RWPE2 (cell line): ENCODE results near the gene FNBP1.

ENCODE experiments used
- ATAC-seq: fragments of 200-7000 bp; cut with Tn5 transposase; 3 replicates; pipeline ENCODE4 v1.9.1; 2021; ENCODE audit warnings: low read depth
- DNase-seq: peaks from one replicate; pipeline ENCODE4 v3.0.0-alpha.2; 2020; ENCODE audit warnings: low spot score
- H3K27ac ChIP-seq: fragments of 450-650 bp; 2 replicates; pipeline ENCODE4 v1.5.1; 2017; ENCODE audit warnings: mild to moderate bottlenecking; ENCODE audit not compliant: poor library complexity, severe bottlenecking
- H3K27me3 ChIP-seq: fragments of 250-450 bp; sonication (Bioruptor Pico); 2 replicates; pipeline ENCODE4 v1.5.1; 2021; ENCODE audit warnings: mild to moderate bottlenecking, moderate library complexity; ENCODE audit not compliant: insufficient read depth, poor library complexity, severe bottlenecking
- H3K36me3 ChIP-seq: fragments of 250-450 bp; sonication (Bioruptor Pico); 2 replicates; pipeline ENCODE4 v1.5.1; 2020; ENCODE audit warnings: low read depth, mild to moderate bottlenecking, moderate library complexity
- H3K4me1 ChIP-seq: fragments of 250-450 bp; sonication (Bioruptor Pico); 2 replicates; pipeline ENCODE4 v1.5.1; 2021; ENCODE audit warnings: mild to moderate bottlenecking, moderate library complexity; ENCODE audit not compliant: insufficient read depth, poor library complexity, severe bottlenecking
- H3K4me3 ChIP-seq: fragments of 250-450 bp; sonication (Bioruptor Pico); 2 replicates; pipeline ENCODE4 v1.5.1; 2021; ENCODE audit warnings: mild to moderate bottlenecking, moderate library complexity; ENCODE audit not compliant: severe bottlenecking
- H3K9me3 ChIP-seq: fragments of 250-450 bp; sonication (Bioruptor Pico); 2 replicates; pipeline ENCODE4 v1.5.1; 2021; ENCODE audit warnings: mild to moderate bottlenecking, moderate library complexity; ENCODE audit not compliant: severe bottlenecking
- CTCF ChIP-seq: fragments of 450-650 bp; IDR thresholded peaks from one replicate; pipeline ENCODE4 v1.5.1; 2017; ENCODE audit warnings: mild to moderate bottlenecking, moderate library complexity; ENCODE audit not compliant: poor library complexity, severe bottlenecking

Gene FNBP1

GRCh38 chr9:129867136-129868022 is 175.6 kb downstream of the FNBP1 start:
- Histone ChIP-seq H3K27me3 (no peaks in the 10 kb centered on the region), H3K4me3 (no peak overlapping the region), H3K36me3 (peaks cover 11% of the 10 kb centered on the region), H3K4me1 (peaks cover 12% of the 10 kb centered on the region), H3K9me3 (no peaks in the 10 kb centered on the region), H3K27ac (no peak overlapping the region)
- no peak for TF ChIP-seq CTCF
- DNase-seq (no peak), ATAC-seq (no peak)

GRCh38 chr9:129866394-129867135 is 176.4 kb downstream of the FNBP1 start:
- H3K4me1 ChIP-seq = peaks cover 12% of the 10 kb centered on the region
- no peaks in the 10 kb centered on the region for H3K27me3 ChIP-seq
- ATAC-seq = no peak
- TF ChIP-seq CTCF = no peak
- H3K9me3 ChIP-seq = no peaks in the 10 kb centered on the region
- no peak overlapping the region for H3K4me3 ChIP-seq
- no peak overlapping the region for H3K27ac ChIP-seq
- DNase-seq = no peak
- H3K36me3 ChIP-seq = peaks cover 11% of the 10 kb centered on the region

- Histone ChIP-seq H3K9me3 (no peaks in the 10 kb centered on the region), H3K27ac (no peak overlapping the region), H3K4me1 (peaks cover 12% of the 10 kb centered on the region), H3K4me3 (no peak overlapping the region), H3K36me3 (peaks cover 11% of the 10 kb centered on the region), H3K27me3 (no peaks in the 10 kb centered on the region)
- ATAC-seq (no peak), DNase-seq (no peak)
- no peak for TF ChIP-seq CTCF
These were observed 177.2 kb downstream of the FNBP1 start for GRCh38 chr9:129865668-129866320.

GRCh38 chr9:129864991-129865647 is 177.9 kb downstream of the FNBP1 start:
- H3K4me3 ChIP-seq = no peak overlapping the region
- H3K27me3 ChIP-seq = no peaks in the 10 kb centered on the region
- DNase-seq (no peak), ATAC-seq (no peak)
- TF ChIP-seq CTCF = no peak
- no peak overlapping the region for H3K27ac ChIP-seq
- H3K4me1 ChIP-seq = peaks cover 12% of the 10 kb centered on the region
- H3K36me3 ChIP-seq = peaks cover 11% of the 10 kb centered on the region
- no peaks in the 10 kb centered on the region for H3K9me3 ChIP-seq
